AG04450 (cell line): ENCODE data around the gene SPNS3. TPM values are rescaled to one million over a fixed set of nuclear protein-coding genes. Genes with fewer than 3 reads are reported as not detected.

ENCODE experiments used
- CTCF ChIA-PET: fragments of 300-600, 350-600 bp; formaldehyde crosslinking; extraction: SDS; loops from one replicate; lab custom pipeline; 2022; ENCODE audit warnings: antibody characterized with exemption, inconsistent platforms; lab: Charles Lee
- POLR2A ChIA-PET: fragments of 350-600 bp; formaldehyde crosslinking; extraction: SDS; loops from one replicate; lab custom pipeline; 2021; ENCODE audit warnings: antibody characterized with exemption, inconsistent platforms; lab: Yijun Ruan, JAX
- DNase-seq: peaks from one replicate; pipeline ENCODE4 v3.0.0-alpha.2; 2011; ENCODE audit warnings: low read depth, low spot score
- H3K27ac ChIP-seq: one replicate; pipeline ENCODE4 v1.5.1; 2012; ENCODE audit warnings: low read depth, low read length, control low read depth
- H3K27me3 ChIP-seq: one replicate; pipeline ENCODE4 v1.6.0; 2012; ENCODE audit warnings: low read length; ENCODE audit not compliant: control insufficient read depth, insufficient read depth
- H3K4me3 ChIP-seq: 2 replicates; pipeline ENCODE4 v1.5.1; 2011; ENCODE audit warnings: mild to moderate bottlenecking, low read depth, low read length, control low read depth
- H3K9me3 ChIP-seq: 2 replicates; pipeline ENCODE4 v1.5.1; 2012; ENCODE audit warnings: low read length; ENCODE audit not compliant: control insufficient read depth, insufficient read depth
- CTCF ChIP-seq: IDR thresholded peaks from 2 replicates; pipeline ENCODE4 v1.5.1; 2011; ENCODE audit warnings: low read depth, low read length, control low read depth, inconsistent platforms
- polyA plus RNA-seq: library from polyadenylated mRNA; depleted of rRNA; stranded (reverse); fragments of >200 nt; gene quantifications from 2 replicates; pipeline ENCODE4 v1.2.3, GENCODE V29; 2011

The SPNS3 gene
- polyA plus RNA-seq, 1 experiment = not detected

DNA sequence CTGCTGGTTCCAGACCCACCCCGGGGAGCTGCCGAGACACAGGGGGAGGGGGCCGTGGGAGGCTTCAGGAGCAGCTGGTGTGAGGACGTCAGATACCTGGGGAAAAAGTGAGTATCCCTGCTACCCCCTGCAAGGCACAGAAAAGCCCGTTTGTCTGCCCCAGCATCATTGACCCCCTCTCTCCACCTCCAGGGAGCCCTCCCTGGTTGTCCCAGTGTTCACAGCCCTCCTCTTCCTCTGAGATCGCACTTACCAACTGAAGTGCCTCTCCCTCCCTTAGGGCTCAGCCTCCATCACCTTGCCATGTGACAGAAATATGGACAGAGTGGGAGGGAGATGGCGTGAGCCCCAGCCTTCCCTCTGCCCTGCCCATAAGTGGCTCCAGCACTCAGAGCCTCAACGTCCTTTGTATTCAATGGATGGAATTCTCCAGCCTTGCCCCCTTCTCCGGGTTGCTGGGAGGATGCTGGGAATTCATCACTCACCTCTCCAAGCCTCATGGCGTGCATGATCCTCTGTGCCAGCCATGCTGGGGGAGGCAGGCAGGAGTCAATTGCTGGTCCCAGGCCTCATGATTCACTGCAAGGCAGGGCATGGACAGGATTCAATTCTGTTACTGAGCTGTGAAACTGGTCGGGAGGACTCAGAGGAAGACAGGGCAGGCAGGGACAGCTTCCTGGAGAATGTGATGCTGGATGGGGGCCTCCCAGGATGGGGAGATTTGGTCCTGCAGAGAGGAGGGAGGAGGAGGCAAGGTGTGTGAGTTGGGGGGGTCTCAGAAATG lies 14.6 kb downstream of the SPNS3 start:
- no peak for TF ChIP-seq CTCF
- H3K27me3 ChIP-seq = peaks cover 17% of the 10 kb centered on the region
- ChIA-PET POLR2A (no interaction called here), CTCF (no interaction called here)
- H3K9me3 ChIP-seq = no peaks in the 10 kb centered on the region
- no peak for DNase-seq
- H3K27ac ChIP-seq = no peak overlapping the region
- no peak overlapping the region for H3K4me3 ChIP-seq

GRCh38 chr17:4449736-4450135 lies 16.0 kb downstream of the SPNS3 start:
- Histone ChIP-seq H3K9me3 (no peaks in the 10 kb centered on the region), H3K27me3 (peaks cover 16% of the 10 kb centered on the region), H3K4me3 (no peak overlapping the region), H3K27ac (no peak overlapping the region)
- ChIA-PET POLR2A (no interaction called here), CTCF (interaction anchor here (0.5 kb wide), 1 partner anchor 199 kb away, joined by 3 read pairs; no protein-coding TSS in a partner anchor)
- no peak for TF ChIP-seq CTCF
- no peak for DNase-seq

DNA sequence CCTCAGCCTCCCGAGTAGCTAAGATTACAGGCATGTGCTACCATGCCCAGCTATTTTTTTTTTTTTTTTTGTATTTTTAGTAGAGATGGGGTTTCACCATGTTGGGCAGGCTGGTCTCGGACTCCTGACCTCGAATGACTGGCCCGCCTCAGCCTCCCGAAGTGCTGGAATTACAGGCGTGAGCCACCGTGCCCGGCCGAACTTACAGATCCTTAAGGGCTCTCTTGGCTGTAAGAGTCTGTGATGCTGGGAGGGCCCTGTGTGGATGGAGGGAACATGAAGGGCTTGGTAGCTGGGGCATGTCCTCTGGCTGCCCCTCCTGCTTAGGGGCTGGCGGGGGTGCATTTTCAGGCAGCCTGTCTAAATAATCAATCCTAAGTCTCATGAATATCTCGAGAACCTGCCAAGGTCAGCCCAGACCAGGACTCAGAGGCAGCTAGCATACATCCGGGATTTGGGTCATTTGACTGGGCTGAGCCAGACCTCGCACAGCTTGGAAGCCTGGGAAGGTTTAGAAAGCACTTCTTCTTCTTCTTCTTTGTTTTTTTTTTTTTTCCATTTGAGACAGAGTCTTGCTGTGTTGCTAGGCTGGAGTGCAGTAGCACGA lies 17.1 kb downstream of the SPNS3 start:
- ChIA-PET CTCF (interaction anchor here (0.7 to 1.9 kb wide), 2 partner anchors 30 to 192 kb away, joined by 4 to 6 read pairs; no protein-coding TSS in a partner anchor), POLR2A (no interaction called here)
- Histone ChIP-seq H3K27ac (no peak overlapping the region), H3K4me3 (no peak overlapping the region), H3K27me3 (peaks cover 23% of the 10 kb centered on the region), H3K9me3 (no peaks in the 10 kb centered on the region)
- no peak for DNase-seq
- no peak for TF ChIP-seq CTCF

GRCh38 chr17:4453812-4454591 lies 20.3 kb downstream of the SPNS3 start:
- TF ChIP-seq CTCF = no peak
- POLR2A ChIA-PET = no interaction called here
- Histone ChIP-seq H3K27me3 (peaks cover 25% of the 10 kb centered on the region), H3K4me3 (no peak overlapping the region), H3K9me3 (no peaks in the 10 kb centered on the region; the same call in 1 of the 2 replicates), H3K27ac (no peak overlapping the region)
- CTCF ChIA-PET = no interaction called here
- no peak for DNase-seq
